Hepatocyte (in vitro differentiated cells): ENCODE data around the gene GRK5. TPM values are rescaled to one million over a fixed set of nuclear protein-coding genes. Genes with fewer than 3 reads are reported as not detected.

ENCODE experiments used
- DNase-seq: peaks from one replicate; pipeline ENCODE4 v3.0.0-alpha.2; 2016; ENCODE audit warnings: low spot score
- H2AFZ ChIP-seq: fragments of 200-600 bp; sonication (generic); 2 replicates; pipeline ENCODE4 v1.6.0; 2016; ENCODE audit warnings: antibody characterized with exemption, mild to moderate bottlenecking
- H3K27ac ChIP-seq: fragments of 200-600 bp; sonication (generic); 2 replicates; pipeline ENCODE4 v1.5.1; 2016; ENCODE audit warnings: mild to moderate bottlenecking
- H3K27me3 ChIP-seq: fragments of 200-600 bp; sonication (generic); 2 replicates; pipeline ENCODE4 v1.6.1; 2016
- H3K36me3 ChIP-seq: fragments of 200-600 bp; sonication (generic); replicated peaks from 2 replicates; pipeline ENCODE4 v1.5.1; 2016; ENCODE audit warnings: low read depth; ENCODE audit not compliant: insufficient read depth
- H3K4me1 ChIP-seq: fragments of 200-600 bp; sonication (generic); 2 replicates; pipeline ENCODE4 v1.5.1; 2016; ENCODE audit warnings: mild to moderate bottlenecking, moderate library complexity; ENCODE audit not compliant: insufficient read depth
- H3K4me2 ChIP-seq: fragments of 200-600 bp; sonication (generic); 2 replicates; pipeline ENCODE4 v1.6.0; 2016
- H3K4me3 ChIP-seq: fragments of 200-600 bp; sonication (generic); 2 replicates; pipeline ENCODE4 v1.5.1; 2016; ENCODE audit warnings: mild to moderate bottlenecking
- H3K79me2 ChIP-seq: fragments of 200-600 bp; sonication (generic); 2 replicates; pipeline ENCODE4 v1.6.0; 2017; ENCODE audit warnings: mild to moderate bottlenecking
- H3K9me2 ChIP-seq: fragments of 200-600 bp; sonication (generic); replicated peaks from 2 replicates; pipeline ENCODE4 v1.6.0; 2017; ENCODE audit warnings: mild to moderate bottlenecking; ENCODE audit not compliant: insufficient read depth
- H3K9me3 ChIP-seq: fragments of 200-600 bp; sonication (generic); 2 replicates; pipeline ENCODE4 v1.5.1; 2016; ENCODE audit warnings: low read depth, mild to moderate bottlenecking
- H4K20me1 ChIP-seq: fragments of 200-600 bp; sonication (generic); 2 replicates; pipeline ENCODE4 v1.6.0; 2016; ENCODE audit warnings: mild to moderate bottlenecking; ENCODE audit not compliant: insufficient read depth, poor library complexity, severe bottlenecking
- CTCF ChIP-seq: fragments of 200-600 bp; sonication (generic); IDR thresholded peaks from 2 replicates; pipeline ENCODE4 v1.5.1; 2016; ENCODE audit warnings: antibody characterized with exemption, mild to moderate bottlenecking; ENCODE audit not compliant: poor library complexity
- EZH2 ChIP-seq: fragments of 200-600 bp; sonication (generic); IDR thresholded peaks from 2 replicates; pipeline ENCODE4 v1.6.1; 2016; ENCODE audit warnings: antibody characterized with exemption, mild to moderate bottlenecking, borderline replicate concordance
- EZH2phosphoT487 ChIP-seq: fragments of 200-600 bp; sonication (generic); IDR thresholded peaks from one replicate; pipeline ENCODE4 v1.6.1; 2018; ENCODE audit warnings: antibody characterized with exemption, mild to moderate bottlenecking, low read depth, moderate library complexity; ENCODE audit not compliant: unreplicated experiment, severe bottlenecking
- WGBS: methylation state at CpG from one replicate; pipeline ENCODE4 v1.1.6; 2016; ENCODE audit warnings: low lambda C conversion rate; ENCODE audit errors: missing lambda C conversion rate; 5-methylcytosine and 5-hydroxymethylcytosine counted together
- microRNA-seq: library from miRNA; unstranded; fragments of <30 nt; microRNA quantifications from one replicate; pipeline ENCODE4, GENCODE V29; 2017
- polyA plus RNA-seq: library from polyadenylated mRNA; unstranded; fragments of >200 nt; fragmentation: Nextera tagmentation; extraction: Ambion mirVana; gene quantifications from 2 replicates; pipeline ENCODE4 v1.2.1, GENCODE V29; 2016
- small RNA-seq: library from RNA; depleted of rRNA; stranded (forward); fragments of <200 nt; gene quantifications from one replicate; pipeline ENCODE3, GENCODE V24; 2014
- total RNA-seq: library from RNA; depleted of rRNA; stranded (reverse); fragments of >200 nt; gene quantifications from 2 replicates; pipeline ENCODE4 v1.2.3, GENCODE V29; 2014

The GRK5 gene
- total and polyA plus RNA-seq, 2 experiments from 2014 or later: 7.6 to 19.9 TPM

- Histone ChIP-seq H3K36me3 (no peaks in the 10 kb centered on the region), H3K4me3 (no peak overlapping the region), H3K4me2 (no peak overlapping the region), H3K4me1 (no peaks in the 10 kb centered on the region), H3K27ac (no peak overlapping the region), H3K27me3 (no peaks in the 10 kb centered on the region), H3K79me2 (no peaks in the 10 kb centered on the region), H3K9me3 (no peaks in the 10 kb centered on the region), H4K20me1 (no peaks in the 10 kb centered on the region), H2AFZ (no peak overlapping the region), H3K9me2 (no peaks in the 10 kb centered on the region)
- no peak for DNase-seq
- 73% methylated on average over 12 of the region's 12 CpGs for WGBS
- no peak for TF ChIP-seq CTCF
- no peak for TF ChIP-seq EZH2
- no peak for TF ChIP-seq EZH2phosphoT487
Measured at GRCh38 chr10:119505131-119505551, 297.8 kb downstream of the GRK5 start.

Small RNAs within 50 kb of the gene (microRNA-seq; reads per million reads assigned to microRNA genes)
- gene MIR4681: not detected

Small RNAs within 50 kb of the gene (small RNA-seq; reads per million reads assigned to genes)
- gene MIR4681: not detected
- gene RN7SL749P: not detected

Other genes with a start within 250 kb of the GRK5 start
- 3.8 and 4.5 TPM in 2 replicates for gene NANOS1, start 177.9 kb upstream of the GRK5 start, total RNA-seq
- gene NANOS1, start 177.9 kb upstream of the GRK5 start, polyA plus RNA-seq: 5.7 and 6.2 TPM in 2 replicates
- 93.7 and 97.2 TPM in 2 replicates for gene EIF3A, start 126.8 kb upstream of the GRK5 start, total RNA-seq
- 53.2 and 56.6 TPM in 2 replicates for gene EIF3A, start 126.8 kb upstream of the GRK5 start, polyA plus RNA-seq
- 94.7 and 106 TPM in 2 replicates for gene DENND10, start 103.5 kb upstream of the GRK5 start, total RNA-seq
- gene DENND10, start 103.5 kb upstream of the GRK5 start, polyA plus RNA-seq: 64.4 and 75.3 TPM in 2 replicates
- gene SFXN4, start 41.9 kb upstream of the GRK5 start, total RNA-seq: 22.8 and 27.2 TPM in 2 replicates
- gene SFXN4, start 41.9 kb upstream of the GRK5 start, polyA plus RNA-seq: 40.3 and 41.5 TPM in 2 replicates
- gene PRDX3, start 28.8 kb upstream of the GRK5 start, total RNA-seq: 326 and 333 TPM in 2 replicates
- 282 and 294 TPM in 2 replicates for gene PRDX3, start 28.8 kb upstream of the GRK5 start, polyA plus RNA-seq